ENCODE data around the gene CNPPD1.

The CNPPD1 gene

GRCh38 chr2:219181531-219181930 lies 4.8 kb upstream of the CNPPD1 start:
- H3K27ac ChIP-seq = no peak overlapping the region
- TF ChIP-seq ZFX (IDR thresholded peaks at IDR 0.05; ENCODE audit: borderline replicate concordance) = no peak

- H3K27ac ChIP-seq = no peak overlapping the region
- no peak for TF ChIP-seq ZFX (IDR thresholded peaks at IDR 0.05; ENCODE audit: borderline replicate concordance)
- no peak for TF ChIP-seq CTCF (IDR thresholded peaks at IDR 0.05)
Observed at GRCh38 chr2:219180961-219181360, 4.2 kb upstream of the CNPPD1 start.

GRCh38 chr2:219179601-219180465 lies 3.1 kb upstream of the CNPPD1 start:
- TF ChIP-seq ZFX (IDR thresholded peaks at IDR 0.05; ENCODE audit: borderline replicate concordance) (no peak), CTCF (IDR thresholded peaks at IDR 0.05) (no peak)
- H3K27ac ChIP-seq = no peak overlapping the region

- H3K27ac ChIP-seq = peak overlapping the region; percentile 98
- TF ChIP-seq ZFX (IDR thresholded peaks at IDR 0.05; ENCODE audit: borderline replicate concordance) (no peak), CTCF (IDR thresholded peaks at IDR 0.05) (peak; percentile 34; the same call in 1 of the 2 replicates)
Observed at GRCh38 chr2:219178377-219179175, 1.9 kb upstream of the CNPPD1 start.

GRCh38 chr2:219177552-219178376 lies 1.0 kb upstream of the CNPPD1 start, which contains the start of gene RETREG2:
Gene RETREG2 (plus strand): TSS chr2:219178275. CDS start chr2:219178353, 78 bp downstream.
- peak within 1 kb of the TSS; percentile 98 for H3K27ac ChIP-seq
- TF ChIP-seq ZFX (IDR thresholded peaks at IDR 0.05; ENCODE audit: borderline replicate concordance) (no peak), CTCF (IDR thresholded peaks at IDR 0.05) (peak; percentile 70)

GRCh38 chr2:219175928-219176817 lies 552 bp downstream of the CNPPD1 start:
- TF ChIP-seq CTCF (IDR thresholded peaks at IDR 0.05) (peak; percentile 21; the same call in 1 of the 2 replicates), ZFX (IDR thresholded peaks at IDR 0.05; ENCODE audit: borderline replicate concordance) (no peak)
- peak overlapping the region; percentile 98 for H3K27ac ChIP-seq
